B cell (primary cell): ENCODE data around the gene ADCY2. TPM values are rescaled to one million over a fixed set of nuclear protein-coding genes. Genes with fewer than 3 reads are reported as not detected.

Experiments used
- ATAC-seq: fragments of 200-7000 bp; cut with Tn5 transposase; one replicate; pipeline ENCODE4 v1.10.0; 2021; ENCODE audit warnings: low read depth, mild to moderate bottlenecking, moderate number of reproducible peaks, moderate library complexity
- CTCF ChIA-PET: fragments of 350-600 bp; sonication (Branson Sonifier 250); formaldehyde crosslinking; loops from one replicate; lab custom pipeline; 2021; ENCODE audit warnings: antibody characterized with exemption, inconsistent platforms; lab: Charles Lee
- POLR2A ChIA-PET: fragments of 350-600 bp; sonication (Branson Sonifier 250); formaldehyde crosslinking; loops from one replicate; lab custom pipeline; 2021; ENCODE audit warnings: antibody characterized with exemption; lab: Charles Lee
- DNase-seq: peaks from one replicate; pipeline ENCODE4 v3.0.0; 2013
- H2AFZ ChIP-seq: 2 replicates; pipeline ENCODE4 v1.6.1; 2012; ENCODE audit warnings: mild to moderate bottlenecking, low read depth, low read length; ENCODE audit not compliant: insufficient read depth, poor library complexity, severe bottlenecking
- H3K27ac ChIP-seq, 2 donors: 1 replicate in 1 of 2; 2 replicates in 1 of 2; pipeline ENCODE4 v1.5.1; 2012 to 2013; ENCODE audit warnings: low read length in 2 of 2, mild to moderate bottlenecking in 2 of 2, moderate library complexity in 1 of 2
- H3K27me3 ChIP-seq, 4 experiments: fragments of 200-600 bp in 1 of 4; sonication (generic) in 1 of 4; replicated peaks in 1 of 4; 1 replicate in 2 of 4; 2 replicates in 2 of 4; pipeline versions ENCODE4 v1.6.1 to v1.7.0; 2013 to 2016; ENCODE audit warnings: low read length in 3 of 4, mild to moderate bottlenecking in 2 of 4, mixed read lengths in 1 of 4, moderate library complexity in 1 of 4; ENCODE audit not compliant: insufficient read depth in 4 of 4, control insufficient read depth in 3 of 4; ENCODE audit errors: control extremely low read depth in 1 of 4
- H3K36me3 ChIP-seq, 2 experiments: replicated peaks in 1 of 2; 1 replicate in 1 of 2; 2 replicates in 1 of 2; pipeline versions ENCODE4 v1.6.1 to v1.7.1; 2013; ENCODE audit warnings: low read length in 1 of 2; ENCODE audit not compliant: insufficient read depth in 2 of 2, control insufficient read depth in 1 of 2; ENCODE audit errors: control extremely low read depth in 1 of 2, extremely low read depth in 1 of 2
- H3K4me1 ChIP-seq, 2 donors: fragments of 200-600 bp in 1 of 2; sonication (generic) in 1 of 2; 1 replicate in 1 of 2; 2 replicates in 1 of 2; pipeline versions ENCODE4 v1.5.1 to v1.6.1; 2013 to 2017; ENCODE audit warnings: low read length in 2 of 2; ENCODE audit not compliant: control insufficient read depth in 2 of 2, insufficient read depth in 2 of 2
- H3K4me2 ChIP-seq: replicated peaks from 2 replicates; pipeline ENCODE3; 2012; ENCODE audit warnings: mild to moderate bottlenecking, low read depth, low read length; ENCODE audit not compliant: poor library complexity, severe bottlenecking
- H3K4me3 ChIP-seq, 5 experiments: fragments of 200-600 bp in 1 of 5; sonication (generic) in 1 of 5; 1 replicate in 3 of 5; 2 replicates in 2 of 5; pipeline versions ENCODE4 v1.5.1 to v1.7.0; 2011 to 2016; ENCODE audit warnings: low read length in 4 of 5, mild to moderate bottlenecking in 4 of 5, low read depth in 2 of 5, control low read depth in 1 of 5, moderate library complexity in 1 of 5; ENCODE audit not compliant: insufficient read depth in 1 of 5; ENCODE audit errors: control extremely low read depth in 1 of 5, extremely low read depth in 1 of 5
- H3K79me2 ChIP-seq: fragments of 200-600 bp; sonication (generic); one replicate; pipeline ENCODE4 v1.6.0; 2016; ENCODE audit warnings: low read length; ENCODE audit not compliant: control insufficient read depth, insufficient read depth
- H3K9ac ChIP-seq: fragments of 200-600 bp; sonication (generic); 2 replicates; pipeline ENCODE4 v1.6.1; 2017; ENCODE audit warnings: mild to moderate bottlenecking, low read length, moderate library complexity
- H3K9me3 ChIP-seq, 3 donors: one replicate each; pipeline versions ENCODE4 v1.6.1 to v1.7.1; 2013; ENCODE audit warnings: low read length in 2 of 3; ENCODE audit not compliant: control insufficient read depth in 2 of 3, insufficient read depth in 1 of 3; ENCODE audit errors: control extremely low read depth in 1 of 3
- H4K20me1 ChIP-seq: 2 replicates; pipeline ENCODE4 v1.6.0; 2012; ENCODE audit warnings: mild to moderate bottlenecking, low read length; ENCODE audit not compliant: insufficient read depth, control insufficient read depth, poor library complexity, severe bottlenecking
- H3K27ac Mint-ChIP-seq: one replicate; pipeline ENCODE4 v1.8.0; 2021; ENCODE audit warnings: mixed read lengths
- H3K27me3 Mint-ChIP-seq: one replicate; pipeline ENCODE4 v1.8.0; 2021; ENCODE audit warnings: mixed read lengths
- H3K4me1 Mint-ChIP-seq: one replicate; pipeline ENCODE4 v1.8.0; 2021; ENCODE audit warnings: mixed read lengths
- H3K4me3 Mint-ChIP-seq: one replicate; pipeline ENCODE4 v1.8.0; 2021; ENCODE audit warnings: mixed read lengths
- H3K9me3 Mint-ChIP-seq: one replicate; pipeline ENCODE4 v1.8.0; 2022; ENCODE audit warnings: mixed read lengths; ENCODE audit not compliant: insufficient read depth
- CTCF ChIP-seq: fragments of 200-600 bp; IDR thresholded peaks from one replicate; pipeline ENCODE4 v1.8.0; 2022; ENCODE audit warnings: antibody characterized with exemption, mild to moderate bottlenecking
- EZH2 ChIP-seq: IDR thresholded peaks from 2 replicates; pipeline ENCODE4 v1.6.1; 2012; ENCODE audit warnings: borderline replicate concordance, low read depth, mild to moderate bottlenecking, moderate library complexity, low read length; ENCODE audit not compliant: insufficient read depth, poor library complexity, severe bottlenecking
- WGBS: methylation state at CpG from one replicate; pipeline ENCODE4 v1.1.5; 2013; ENCODE audit warnings: missing lambda C conversion rate; ENCODE audit not compliant: insufficient coverage; 5-methylcytosine and 5-hydroxymethylcytosine counted together
- intact Hi-C: fragments of 100-400 bp; cut with micrococcal nuclease; formaldehyde crosslinking; loops from one replicate; pipeline ENCODE4 v1.10.0; 2022
- polyA plus RNA-seq: library from polyadenylated mRNA; depleted of rRNA; stranded (reverse); fragments of >200 nt; gene quantifications from 2 replicates; pipeline ENCODE4 v1.2.3, GENCODE V29; 2012
- total RNA-seq, 2 donors: library from RNA; stranded (reverse); fragments of 120-200 nt in 1 of 2; gene quantifications; 1 replicate in 1 of 2; 2 replicates in 1 of 2; pipeline versions ENCODE4 v1.2.3 to v1.2.4, GENCODE V29; 2013 to 2022

The ADCY2 gene
- total and polyA plus RNA-seq, 2 donors (not counting 1 experiment from before 2014, with no cell fraction given) = not detected

- H3K36me3 ChIP-seq = no peaks in the 10 kb centered on the region
- Mint-ChIP-seq H3K9me3 (no peaks in the 10 kb centered on the region), H3K4me3 (no peak overlapping the region), H3K27ac (no peak overlapping the region), H3K27me3 (no peaks in the 10 kb centered on the region), H3K4me1 (no peaks in the 10 kb centered on the region)
- H3K4me2 ChIP-seq = no peak overlapping the region
- no peak overlapping the region for H3K9ac ChIP-seq
- no peaks in the 10 kb centered on the region for H4K20me1 ChIP-seq
- 71% methylated on average over 1 of the region's 3 CpGs for whole genome bisulfite sequencing
- H2AFZ ChIP-seq = no peak overlapping the region
- no peak overlapping the region for H3K27ac ChIP-seq
- no peaks in the 10 kb centered on the region for H3K4me1 ChIP-seq
- intact Hi-C loops = no loop called here
- no peak for ATAC-seq
- peaks cover 0 to 4% (median 0%) of the 10 kb centered on the region in 3 donors for H3K9me3 ChIP-seq
- ChIA-PET CTCF (no interaction called here), POLR2A (no interaction called here)
- DNase-seq = no peak
- no peaks in the 10 kb centered on the region for H3K79me2 ChIP-seq
- no peak overlapping the region for H3K4me3 ChIP-seq
- H3K27me3 ChIP-seq = no peaks in the 10 kb centered on the region
- TF ChIP-seq CTCF = no peak
- no peak for TF ChIP-seq EZH2
These were observed 287.8 kb downstream of the ADCY2 start for GRCh38 chr5:7683753-7684152.

- no peaks in the 10 kb centered on the region for H4K20me1 ChIP-seq
- intact Hi-C loops = no loop called here
- H3K79me2 ChIP-seq = no peaks in the 10 kb centered on the region
- no peaks in the 10 kb centered on the region for H3K36me3 ChIP-seq
- no peaks in the 10 kb centered on the region for H3K27me3 ChIP-seq
- TF ChIP-seq CTCF = no peak
- TF ChIP-seq EZH2 = no peak
- ChIA-PET POLR2A (no interaction called here), CTCF (no interaction called here)
- H3K4me1 Mint-ChIP-seq = no peaks in the 10 kb centered on the region
- no peak overlapping the region for H2AFZ ChIP-seq
- H3K4me2 ChIP-seq = no peak overlapping the region
- H3K4me3 Mint-ChIP-seq = no peak overlapping the region
- ATAC-seq = no peak
- H3K4me3 ChIP-seq = no peak overlapping the region
- H3K27ac Mint-ChIP-seq = no peak overlapping the region
- peaks cover 0 to 4% (median 0%) of the 10 kb centered on the region in 3 donors for H3K9me3 ChIP-seq
- H3K9me3 Mint-ChIP-seq = no peaks in the 10 kb centered on the region
- no peak overlapping the region for H3K9ac ChIP-seq
- H3K27me3 Mint-ChIP-seq = no peaks in the 10 kb centered on the region
- no peaks in the 10 kb centered on the region for H3K4me1 ChIP-seq
- WGBS = 73% methylated on average over 5 of the region's 5 CpGs
- H3K27ac ChIP-seq = no peak overlapping the region
- DNase-seq = no peak
These were observed 288.9 kb downstream of the ADCY2 start for GRCh38 chr5:7684826-7685225.
